Measurements from ENCODE around the gene TEX11. TPM values are rescaled to one million over a fixed set of nuclear protein-coding genes. Genes with fewer than 3 reads are reported as not detected.

The TEX11 gene
- total and polyA plus RNA-seq, 4 donors, result not detected

DNA sequence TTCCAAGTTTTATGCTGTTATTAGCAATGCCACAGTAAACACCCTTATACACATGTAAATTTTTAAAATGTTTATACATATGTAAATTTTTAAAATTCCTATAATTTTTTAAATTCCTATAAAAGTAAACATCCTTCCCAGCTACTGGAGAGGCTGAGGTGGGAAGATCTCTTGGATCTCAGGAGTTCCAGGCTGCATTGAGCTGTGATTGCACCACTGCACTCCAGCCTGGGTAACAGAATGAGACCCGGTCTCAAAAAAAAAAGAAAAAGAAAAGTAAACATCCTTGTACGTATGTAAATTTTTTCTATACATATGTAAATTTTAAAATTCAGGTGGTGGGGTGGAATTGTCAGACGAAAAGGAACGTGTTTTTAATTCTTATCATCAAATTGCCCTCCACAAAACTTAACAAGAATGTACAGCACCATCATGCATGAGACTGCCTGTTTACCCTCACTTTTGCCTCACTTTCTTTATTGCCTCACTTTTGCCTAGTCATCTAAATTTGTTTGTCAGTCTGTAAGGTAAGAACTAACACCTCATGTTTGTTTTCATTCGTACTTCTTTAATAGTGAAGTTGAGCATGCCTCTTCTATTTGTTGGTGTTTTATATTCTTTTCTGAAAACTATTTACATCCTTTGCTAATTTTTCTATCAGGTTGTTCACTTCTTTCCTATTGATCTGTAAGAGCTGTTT, 14.4 kb upstream of the TEX11 start:
- TF ChIP-seq, protein P1, sequence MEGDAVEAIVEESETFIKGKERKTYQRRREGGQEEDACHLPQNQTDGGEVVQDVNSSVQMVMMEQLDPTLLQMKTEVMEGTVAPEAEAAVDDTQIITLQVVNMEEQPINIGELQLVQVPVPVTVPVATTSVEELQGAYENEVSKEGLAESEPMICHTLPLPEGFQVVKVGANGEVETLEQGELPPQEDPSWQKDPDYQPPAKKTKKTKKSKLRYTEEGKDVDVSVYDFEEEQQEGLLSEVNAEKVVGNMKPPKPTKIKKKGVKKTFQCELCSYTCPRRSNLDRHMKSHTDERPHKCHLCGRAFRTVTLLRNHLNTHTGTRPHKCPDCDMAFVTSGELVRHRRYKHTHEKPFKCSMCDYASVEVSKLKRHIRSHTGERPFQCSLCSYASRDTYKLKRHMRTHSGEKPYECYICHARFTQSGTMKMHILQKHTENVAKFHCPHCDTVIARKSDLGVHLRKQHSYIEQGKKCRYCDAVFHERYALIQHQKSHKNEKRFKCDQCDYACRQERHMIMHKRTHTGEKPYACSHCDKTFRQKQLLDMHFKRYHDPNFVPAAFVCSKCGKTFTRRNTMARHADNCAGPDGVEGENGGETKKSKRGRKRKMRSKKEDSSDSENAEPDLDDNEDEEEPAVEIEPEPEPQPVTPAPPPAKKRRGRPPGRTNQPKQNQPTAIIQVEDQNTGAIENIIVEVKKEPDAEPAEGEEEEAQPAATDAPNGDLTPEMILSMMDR (IDR thresholded peaks at IDR 0.05; ENCODE audit: control extremely low read depth, extremely low read depth), result no peak
- 26 to 44% methylated on average over 5 of the region's 5 CpGs for WGBS, 2 donors
- no peak overlapping the region for H3K9ac ChIP-seq (ENCODE audit: insufficient read depth in 1 of 2, low read length in 2 of 2)
- DNase-seq (no peak), ATAC-seq (ENCODE audit: insufficient read depth, low FRiP score) (no peak)
- no peaks in the 10 kb centered on the region for H3K4me1 ChIP-seq (ENCODE audit: control insufficient read depth in 5 of 5, insufficient read depth in 5 of 5, low read length in 5 of 5)
- no peaks in the 10 kb centered on the region for H3K36me3 ChIP-seq (ENCODE audit: control insufficient read depth in 4 of 4, insufficient read depth in 4 of 4, low read length in 4 of 4)
- H3K27ac ChIP-seq (ENCODE audit: low read depth in 1 of 2, low read length in 1 of 2), result no peak overlapping the region
- peaks cover 0 to 5% (median 0%) of the 10 kb centered on the region in 4 donors for H3K9me3 ChIP-seq (ENCODE audit: control insufficient read depth in 4 of 4, insufficient read depth in 3 of 4, low read length in 3 of 4)
- peaks cover 0 to 3% (median 0%) of the 10 kb centered on the region in 3 donors for H3K27me3 ChIP-seq (ENCODE audit: control insufficient read depth in 3 of 3, insufficient read depth in 3 of 3, low read length in 2 of 3)
- H3K4me3 ChIP-seq, result no peak overlapping the region

DNA sequence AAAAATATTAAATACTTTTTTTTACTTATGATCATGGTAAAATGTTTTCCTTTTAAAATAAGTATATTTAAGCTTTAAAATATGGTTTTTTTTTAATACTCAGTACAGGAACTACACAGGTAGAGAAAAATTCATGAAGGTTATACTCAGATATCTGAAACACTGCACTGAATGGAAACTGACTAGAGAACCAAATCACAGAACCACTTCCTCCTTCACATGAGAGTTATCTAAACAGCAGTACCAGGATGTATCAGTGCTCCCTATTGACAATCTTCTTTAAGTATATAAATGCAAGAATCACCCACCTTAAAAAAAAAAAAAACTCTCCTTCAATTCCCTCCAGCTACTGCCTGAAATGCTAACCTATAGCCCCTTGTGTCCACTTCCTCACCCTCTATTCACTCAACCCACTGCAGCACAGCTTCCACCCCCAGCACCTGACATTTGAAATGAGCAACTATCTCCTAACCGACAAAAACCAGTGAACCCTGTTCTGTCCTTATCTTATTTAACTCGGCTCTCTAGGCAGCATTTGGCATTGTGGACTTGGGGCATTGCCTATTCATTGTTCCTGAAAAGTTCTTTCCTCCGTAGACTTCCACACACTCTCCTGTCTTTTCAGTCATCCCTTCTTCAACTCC, 13.3 kb upstream of the TEX11 start:
- Histone ChIP-seq H3K9me3 (ENCODE audit: control insufficient read depth in 4 of 4, insufficient read depth in 3 of 4, low read length in 3 of 4) (peaks cover 0 to 2% (median 0%) of the 10 kb centered on the region in 4 donors), H3K9ac (ENCODE audit: insufficient read depth in 1 of 2, low read length in 2 of 2) (no peak overlapping the region), H3K36me3 (ENCODE audit: control insufficient read depth in 4 of 4, insufficient read depth in 4 of 4, low read length in 4 of 4) (no peaks in the 10 kb centered on the region), H3K4me3 (no peak overlapping the region), H3K27me3 (ENCODE audit: control insufficient read depth in 3 of 3, insufficient read depth in 3 of 3, low read length in 2 of 3) (peaks cover 0 to 3% (median 0%) of the 10 kb centered on the region in 3 donors), H3K27ac (ENCODE audit: low read depth in 1 of 2, low read length in 1 of 2) (no peak overlapping the region), H3K4me1 (ENCODE audit: control insufficient read depth in 5 of 5, insufficient read depth in 5 of 5, low read length in 5 of 5) (no peaks in the 10 kb centered on the region)
- DNase-seq, result no peak
- TF ChIP-seq, protein P1 (IDR thresholded peaks at IDR 0.05; ENCODE audit: control extremely low read depth, extremely low read depth), result no peak
- WGBS, 2 donors, result 30 to 33% methylated on average over 3 of the region's 3 CpGs
- ATAC-seq (ENCODE audit: insufficient read depth, low FRiP score), result no peak

DNA sequence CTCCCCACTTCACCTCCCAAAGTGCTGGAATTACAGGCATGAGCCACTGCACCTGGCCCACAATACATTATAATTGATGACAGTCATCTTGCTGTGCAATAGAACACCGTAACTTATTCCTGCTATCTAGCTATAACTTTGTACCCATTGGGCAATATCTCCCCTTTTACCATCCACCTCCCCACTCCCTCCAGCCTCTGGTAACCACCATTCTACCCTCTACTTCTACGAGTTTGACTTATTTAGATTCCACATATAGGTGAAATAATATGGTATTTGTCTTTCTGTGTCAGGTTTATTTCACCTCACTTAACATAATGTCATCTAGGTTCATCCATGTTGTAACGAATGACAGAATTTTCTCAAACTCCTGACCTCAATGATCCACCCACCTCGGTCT, 8.2 kb upstream of the TEX11 start:
- no peaks in the 10 kb centered on the region for H3K9me3 ChIP-seq (ENCODE audit: control insufficient read depth in 4 of 4, insufficient read depth in 3 of 4, low read length in 3 of 4)
- 86 to 95% methylated on average over 4 of the region's 4 CpGs for WGBS, 2 donors
- TF ChIP-seq, protein P1 (IDR thresholded peaks at IDR 0.05; ENCODE audit: control extremely low read depth, extremely low read depth), result no peak

More for the DNA sequence above, 8.2 kb upstream of the TEX11 start:
- Histone ChIP-seq H3K27ac (ENCODE audit: low read depth in 1 of 2, low read length in 1 of 2) (no peak overlapping the region), H3K9ac (ENCODE audit: insufficient read depth in 1 of 2, low read length in 2 of 2) (no peak overlapping the region), H3K36me3 (ENCODE audit: control insufficient read depth in 4 of 4, insufficient read depth in 4 of 4, low read length in 4 of 4) (no peaks in the 10 kb centered on the region), H3K4me3 (no peak overlapping the region), H3K4me1 (ENCODE audit: control insufficient read depth in 5 of 5, insufficient read depth in 5 of 5, low read length in 5 of 5) (no peaks in the 10 kb centered on the region), H3K27me3 (ENCODE audit: control insufficient read depth in 3 of 3, insufficient read depth in 3 of 3, low read length in 2 of 3) (no peaks in the 10 kb centered on the region)
- DNase-seq (no peak), ATAC-seq (ENCODE audit: insufficient read depth, low FRiP score) (no peak)
